ENCODE results near the gene CAMSAP1. TPM values are rescaled to one million over a fixed set of nuclear protein-coding genes. Genes with fewer than 3 reads are reported as not detected.

The CAMSAP1 gene
- total RNA-seq, 1 donor from 2014 or later = 62.4 TPM

GRCh38 chr9:135801070-135801469 lies 106.3 kb downstream of the CAMSAP1 start:
- Mint-ChIP-seq H3K4me3 (no peak overlapping the region), H3K9me3 (no peaks in the 10 kb centered on the region), H3K4me1 (peaks cover 2% of the 10 kb centered on the region), H3K27ac (no peak overlapping the region), H3K36me3 (no peaks in the 10 kb centered on the region), H3K27me3 (ENCODE audit: low read depth) (peaks cover 5% of the 10 kb centered on the region)
- DNase-seq (ENCODE audit: low spot score in 2 of 2, unreplicated experiment in 2 of 2) = no peak
- TF ChIP-seq, protein P1, sequence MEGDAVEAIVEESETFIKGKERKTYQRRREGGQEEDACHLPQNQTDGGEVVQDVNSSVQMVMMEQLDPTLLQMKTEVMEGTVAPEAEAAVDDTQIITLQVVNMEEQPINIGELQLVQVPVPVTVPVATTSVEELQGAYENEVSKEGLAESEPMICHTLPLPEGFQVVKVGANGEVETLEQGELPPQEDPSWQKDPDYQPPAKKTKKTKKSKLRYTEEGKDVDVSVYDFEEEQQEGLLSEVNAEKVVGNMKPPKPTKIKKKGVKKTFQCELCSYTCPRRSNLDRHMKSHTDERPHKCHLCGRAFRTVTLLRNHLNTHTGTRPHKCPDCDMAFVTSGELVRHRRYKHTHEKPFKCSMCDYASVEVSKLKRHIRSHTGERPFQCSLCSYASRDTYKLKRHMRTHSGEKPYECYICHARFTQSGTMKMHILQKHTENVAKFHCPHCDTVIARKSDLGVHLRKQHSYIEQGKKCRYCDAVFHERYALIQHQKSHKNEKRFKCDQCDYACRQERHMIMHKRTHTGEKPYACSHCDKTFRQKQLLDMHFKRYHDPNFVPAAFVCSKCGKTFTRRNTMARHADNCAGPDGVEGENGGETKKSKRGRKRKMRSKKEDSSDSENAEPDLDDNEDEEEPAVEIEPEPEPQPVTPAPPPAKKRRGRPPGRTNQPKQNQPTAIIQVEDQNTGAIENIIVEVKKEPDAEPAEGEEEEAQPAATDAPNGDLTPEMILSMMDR (IDR thresholded peaks at IDR 0.05; ENCODE audit: unreplicated experiment) = no peak

GRCh38 chr9:135799261-135799660 lies 108.1 kb downstream of the CAMSAP1 start:
- Mint-ChIP-seq H3K4me1 (peaks cover 2% of the 10 kb centered on the region), H3K27me3 (ENCODE audit: low read depth) (peaks cover 12% of the 10 kb centered on the region), H3K27ac (no peak overlapping the region), H3K9me3 (no peaks in the 10 kb centered on the region), H3K4me3 (no peak overlapping the region), H3K36me3 (no peaks in the 10 kb centered on the region)
- TF ChIP-seq, protein P1 (IDR thresholded peaks at IDR 0.05; ENCODE audit: unreplicated experiment) = no peak
- DNase-seq (ENCODE audit: low spot score in 2 of 2, unreplicated experiment in 2 of 2) = no peak

- no peak overlapping the region for H3K27ac Mint-ChIP-seq
- no peak overlapping the region for H3K4me3 Mint-ChIP-seq
- H3K36me3 Mint-ChIP-seq = no peaks in the 10 kb centered on the region
Measured at GRCh38 chr9:135798263-135798585, 109.1 kb downstream of the CAMSAP1 start.

DNA sequence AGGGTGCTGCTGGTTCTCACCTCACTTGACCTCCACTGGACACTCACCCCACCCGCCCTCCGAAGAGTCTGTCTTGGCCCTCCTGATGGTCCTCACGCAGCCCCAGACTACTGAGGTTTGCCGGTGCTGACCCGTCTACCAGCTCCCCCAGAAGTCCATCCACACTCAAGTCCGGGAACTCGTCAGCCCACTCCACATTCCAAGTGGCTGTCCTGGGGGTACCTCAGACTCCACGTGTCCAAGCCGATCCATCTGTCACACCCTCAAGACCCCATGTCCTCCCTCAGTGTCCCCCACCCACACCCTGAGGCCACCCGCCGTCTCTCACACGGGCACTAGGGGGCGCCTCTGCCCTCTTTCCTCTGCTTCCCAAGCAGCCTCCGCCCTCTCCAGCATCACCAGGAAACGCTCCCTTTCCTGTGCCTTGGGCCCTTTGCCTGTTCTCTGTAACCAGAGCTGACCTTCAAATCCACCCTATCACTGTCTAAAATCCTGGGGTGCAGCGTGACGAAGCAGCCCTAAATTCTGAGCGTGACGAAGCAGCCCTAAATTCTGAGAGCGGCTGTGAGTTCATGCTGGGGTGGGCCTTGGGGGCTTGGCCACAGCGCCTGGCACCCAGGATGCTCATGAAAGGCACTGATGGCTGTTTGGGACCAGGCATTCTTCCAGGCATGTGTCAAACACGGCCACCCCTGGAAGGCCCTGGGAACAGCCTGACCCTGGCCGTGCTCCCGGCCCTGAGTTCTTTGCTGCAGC lies 109.7 kb downstream of the CAMSAP1 start:
- no peak for DNase-seq (ENCODE audit: low spot score in 2 of 2, unreplicated experiment in 2 of 2)
- H3K27ac Mint-ChIP-seq = no peak overlapping the region
- H3K9me3 Mint-ChIP-seq = no peaks in the 10 kb centered on the region
- H3K4me1 Mint-ChIP-seq = no peaks in the 10 kb centered on the region
- peaks cover 12% of the 10 kb centered on the region for H3K27me3 Mint-ChIP-seq (ENCODE audit: low read depth)
- H3K4me3 Mint-ChIP-seq = no peak overlapping the region
- no peaks in the 10 kb centered on the region for H3K36me3 Mint-ChIP-seq
- TF ChIP-seq, protein P1 (IDR thresholded peaks at IDR 0.05; ENCODE audit: unreplicated experiment) = peak; percentile 31

More at GRCh38 chr9:135798263-135798585, 109.1 kb downstream of the CAMSAP1 start:
- TF ChIP-seq, protein P1 (IDR thresholded peaks at IDR 0.05; ENCODE audit: unreplicated experiment) = no peak
- no peak for DNase-seq (ENCODE audit: low spot score in 2 of 2, unreplicated experiment in 2 of 2)
- no peaks in the 10 kb centered on the region for H3K9me3 Mint-ChIP-seq
- H3K27me3 Mint-ChIP-seq (ENCODE audit: low read depth) = peaks cover 12% of the 10 kb centered on the region
- H3K4me1 Mint-ChIP-seq = peaks cover 2% of the 10 kb centered on the region

DNA sequence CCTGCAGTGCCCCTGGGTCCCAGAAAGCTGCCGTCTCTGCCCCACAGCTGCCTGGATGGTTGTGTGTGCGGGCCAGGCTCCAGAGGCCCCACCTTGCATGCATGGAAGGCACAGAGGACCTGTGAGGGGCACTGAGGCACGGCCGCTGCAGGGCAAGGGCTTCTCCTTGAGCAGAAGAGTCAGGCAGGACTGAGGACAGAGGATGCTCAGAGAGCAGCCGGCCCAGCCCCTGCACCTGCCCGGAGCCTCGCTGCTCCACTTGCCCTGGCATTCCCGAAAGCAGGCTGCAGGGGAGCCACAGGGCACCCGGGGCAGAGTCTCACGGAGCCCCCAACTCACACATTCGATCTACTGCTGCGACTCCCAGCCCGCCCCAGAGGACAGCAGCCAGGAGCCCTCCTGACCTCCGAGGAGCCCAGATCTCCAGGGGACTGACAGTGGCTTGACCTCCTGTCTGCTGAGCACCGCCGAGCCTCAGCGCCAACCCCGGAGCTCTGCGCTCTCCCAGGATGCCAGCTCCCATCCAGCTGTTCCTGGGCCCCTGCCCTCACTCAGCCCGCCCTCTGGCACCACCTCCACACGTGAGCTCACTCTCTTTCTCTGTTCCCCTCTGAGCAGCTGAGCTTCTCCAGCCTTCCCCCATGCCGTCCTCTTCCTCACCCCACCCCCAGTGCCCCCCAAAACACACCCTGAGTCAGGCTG lies 110.4 kb downstream of the CAMSAP1 start:
- Mint-ChIP-seq H3K4me3 (no peak overlapping the region), H3K9me3 (no peaks in the 10 kb centered on the region), H3K27ac (no peak overlapping the region), H3K36me3 (no peaks in the 10 kb centered on the region), H3K4me1 (no peaks in the 10 kb centered on the region), H3K27me3 (ENCODE audit: low read depth) (peaks cover 12% of the 10 kb centered on the region)
- TF ChIP-seq, protein P1 (IDR thresholded peaks at IDR 0.05; ENCODE audit: unreplicated experiment) = no peak
- DNase-seq (ENCODE audit: low spot score in 2 of 2, unreplicated experiment in 2 of 2) = no peak
